Lung (tissue), 12 donors: ENCODE data around the gene LGALS7B. TPM values are rescaled to one million over a fixed set of nuclear protein-coding genes. Genes with fewer than 3 reads are reported as not detected.
"Not testable (repeated sequence)": the region's sequence is repeated elsewhere in the genome, so short reads cannot be mapped to it uniquely, and the experiment has no call there.

Experiments
- ATAC-seq: fragments of 200-7000 bp; cut with Tn5 transposase; one replicate; pipeline ENCODE4 v1.9.1; 2020; ENCODE audit warnings: moderate number of reproducible peaks; ENCODE audit not compliant: insufficient read depth, low FRiP score
- DNase-seq, 3 donors: peaks; one replicate each; pipeline ENCODE4 v3.0.0-alpha.2; 2013 to 2017
- H3K27ac ChIP-seq, 2 donors: one replicate each; pipeline ENCODE4 v1.5.1; 2013; ENCODE audit warnings: mild to moderate bottlenecking in 2 of 2, moderate library complexity in 2 of 2, control low read depth in 1 of 2, inconsistent platforms in 1 of 2, low read depth in 1 of 2, low read length in 1 of 2
- H3K27me3 ChIP-seq, 3 donors: one replicate each; pipeline ENCODE4 v1.5.1; 2013; ENCODE audit warnings: low read length in 2 of 3; ENCODE audit not compliant: control insufficient read depth in 3 of 3, insufficient read depth in 3 of 3
- H3K36me3 ChIP-seq, 4 donors: one replicate each; pipeline ENCODE4 v1.5.1; 2013; ENCODE audit warnings: low read length in 4 of 4, mild to moderate bottlenecking in 1 of 4, moderate library complexity in 1 of 4; ENCODE audit not compliant: control insufficient read depth in 4 of 4, insufficient read depth in 4 of 4
- H3K4me1 ChIP-seq, 5 donors: one replicate each; pipeline ENCODE4 v1.5.1; 2013; ENCODE audit warnings: low read length in 5 of 5, mild to moderate bottlenecking in 2 of 5, moderate library complexity in 1 of 5; ENCODE audit not compliant: control insufficient read depth in 5 of 5, insufficient read depth in 5 of 5
- H3K4me3 ChIP-seq: one replicate; pipeline ENCODE4 v1.5.1; 2013; ENCODE audit warnings: mild to moderate bottlenecking, control low read depth, moderate library complexity
- H3K9ac ChIP-seq, 2 donors: one replicate each; pipeline ENCODE4 v1.5.1; 2013; ENCODE audit warnings: low read length in 2 of 2, control low read depth in 1 of 2; ENCODE audit not compliant: insufficient read depth in 1 of 2
- H3K9me3 ChIP-seq, 4 donors: one replicate each; pipeline ENCODE4 v1.5.1; 2013; ENCODE audit warnings: low read length in 3 of 4, mild to moderate bottlenecking in 1 of 4, moderate library complexity in 1 of 4; ENCODE audit not compliant: control insufficient read depth in 4 of 4, insufficient read depth in 3 of 4
- CTCF ChIP-seq: IDR thresholded peaks from 2 replicates; pipeline ENCODE4 v1.5.1; 2012; ENCODE audit warnings: mild to moderate bottlenecking; ENCODE audit errors: control extremely low read depth, extremely low read depth
- WGBS, 2 donors: extraction: QIAGEN DNeasy Blood & Tissue Kit; methylation state at CpG; one replicate each; pipeline ENCODE4 v1.1.7; 2013; 5-methylcytosine and 5-hydroxymethylcytosine counted together
- polyA plus RNA-seq, 2 donors: library from polyadenylated mRNA; stranded (reverse); fragments of 200-250 nt; gene quantifications; one replicate each; pipeline ENCODE4 v1.2.1, GENCODE V29; 2013
- total RNA-seq, 2 donors: library from RNA; depleted of rRNA in 1 of 2; stranded (reverse); fragments of >200 nt in 1 of 2; gene quantifications; one replicate each; pipeline ENCODE4 v1.2.1, GENCODE V29; 2014 to 2021
- donor health status: control.
- donor health status: control.
- donor health status: Bipolar disorder and iron deficiency.
- donor health status: healthy.
- donor health status: DM: yes; HTN: yes; CAD: no.

The LGALS7B gene
- total and polyA plus RNA-seq, 4 donors: 2.3 to 16.3 (median 12.2) TPM; not detected in 1

- Histone ChIP-seq H3K27me3 (no peaks in the 10 kb centered on the region), H3K27ac (no peak within 1 kb of the TSS), H3K9ac (no peak within 1 kb of the TSS), H3K36me3 (peaks cover 4 to 27% (median 19%) of the 10 kb centered on the region in 4 donors), H3K9me3 (peaks cover 0 to 2% (median 0%) of the 10 kb centered on the region in 4 donors), H3K4me1 (peaks cover 0 to 2% (median 0%) of the 10 kb centered on the region in 5 donors), H3K4me3 (no peak within 1 kb of the TSS)
- TF ChIP-seq CTCF: no peak
- ATAC-seq (no peak), DNase-seq (no peak)
- 76 to 88% methylated on average over 15 of the region's 15 CpGs for WGBS, 2 donors
Observed at GRCh38 chr19:38812841-38813320, 23.9 kb downstream of the LGALS7B start, which contains the start of gene LGALS4. Gene LGALS4, minus strand, starts transcription at chr19:38812945. Its CDS starts 59 bp downstream, at chr19:38812886.

GRCh38 chr19:38813323-38813722 lies 24.3 kb downstream of the LGALS7B start:
- Histone ChIP-seq H3K36me3 (peaks cover 4 to 27% (median 20%) of the 10 kb centered on the region in 4 donors), H3K9ac (no peak overlapping the region), H3K27ac (no peak overlapping the region), H3K4me1 (peaks cover 0 to under 1% (median 0%) of the 10 kb centered on the region in 5 donors), H3K4me3 (no peak overlapping the region), H3K27me3 (no peaks in the 10 kb centered on the region), H3K9me3 (peaks cover 0 to 2% (median 0%) of the 10 kb centered on the region in 4 donors)
- TF ChIP-seq CTCF: no peak
- DNase-seq (no peak), ATAC-seq (no peak)
- 89 to 92% methylated on average over 6 of the region's 6 CpGs for WGBS, 2 donors

- not testable (repeated sequence) for H3K4me1 ChIP-seq, H3K9me3 ChIP-seq, H3K27ac ChIP-seq, DNase-seq, ATAC-seq, H3K9ac ChIP-seq, H3K27me3 ChIP-seq, H3K4me3 ChIP-seq
- peaks cover 4 to 29% (median 20%) of the 10 kb centered on the region in 4 donors for H3K36me3 ChIP-seq
- WGBS, 2 donors: 87 to 91% methylated on average over 2 of the region's 2 CpGs
Observed at GRCh38 chr19:38813932-38814331, 24.9 kb downstream of the LGALS7B start.

- Histone ChIP-seq H3K4me1 (no peaks in the 10 kb centered on the region), H3K36me3 (peaks cover 4 to 32% (median 22%) of the 10 kb centered on the region in 4 donors), H3K9me3 (peaks cover 0 to 2% (median 0%) of the 10 kb centered on the region in 4 donors), H3K4me3 (no peak overlapping the region), H3K27me3 (no peaks in the 10 kb centered on the region), H3K27ac (no peak overlapping the region), H3K9ac (no peak overlapping the region)
- DNase-seq: no peak
- TF ChIP-seq CTCF: no peak
- 94 to 95% methylated on average over 34 of the region's 34 CpGs for WGBS, 2 donors
- no peak for ATAC-seq
Observed at GRCh38 chr19:38815059-38816001, 26.3 kb downstream of the LGALS7B start.
